ENCODE measurements around the gene PLXNA4.

- TF ChIP-seq GATA2 (IDR thresholded peaks at IDR 0.05; ENCODE audit: low read depth, low read length) (no peak), GATA3 (IDR thresholded peaks at IDR 0.05; ENCODE audit: low read depth, low read length) (no peak)
These were observed 498.1 kb downstream of the PLXNA4 start for GRCh38 chr7:132077971-132078685.

Measured in SH-SY5Y (cell line).